ENCODE measurements around the gene F8. TPM values are rescaled to one million over a fixed set of nuclear protein-coding genes. Genes with fewer than 3 reads are reported as not detected.

The F8 gene
- total and polyA plus RNA-seq, 10 of the 15 experiments (the other 5 are each of a cell fraction or from before 2014, with no cell fraction given), result 3.0 to 8.1 (median 5.1) TPM

DNA sequence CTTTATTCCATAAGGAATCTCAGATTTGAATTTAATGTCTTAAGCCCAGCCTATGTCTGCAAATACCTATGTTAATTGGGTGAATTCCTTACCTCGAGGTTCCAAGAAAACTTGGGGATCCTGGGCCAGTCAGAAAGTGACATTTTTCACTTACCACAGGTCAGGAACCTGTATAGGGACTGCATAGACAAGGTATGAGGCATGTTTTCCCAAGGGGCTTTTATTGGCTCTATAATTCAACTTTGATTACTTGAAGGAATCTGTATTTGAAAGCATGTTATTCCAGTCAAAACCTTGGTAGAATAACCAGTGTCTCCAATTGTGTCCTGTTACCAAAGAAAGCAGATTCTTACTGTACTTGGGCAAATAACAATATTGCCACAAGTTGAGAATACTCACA, 208.7 kb downstream of the F8 start:
- no peak overlapping the region for H3K4me3 ChIP-seq
- H3K4me2 ChIP-seq (ENCODE audit: control insufficient read depth, insufficient read depth), result no peak overlapping the region
- BruUV-seq (replicated peaks), result no TSS peak
- WGBS (ENCODE audit: insufficient coverage, insufficient replicate concordance, low lambda C conversion rate, missing lambda C conversion rate), result 0% methylated on average over 1 of the region's 1 CpG
- ATAC-seq (no peak), FAIRE-seq (no peak), DNase-seq (ENCODE audit: low read depth, low spot score) (no peak)
- H3K36me3 ChIP-seq (ENCODE audit: control insufficient read depth in 2 of 2, insufficient read depth in 2 of 2, low read length in 1 of 2), result no peaks in the 10 kb centered on the region
- H4K20me1 ChIP-seq (ENCODE audit: control insufficient read depth, insufficient read depth), result no peaks in the 10 kb centered on the region
- no peak overlapping the region for H3K9ac ChIP-seq (ENCODE audit: control insufficient read depth, insufficient read depth, low read length)
- POLR2A ChIA-PET, result no interaction called here
- H3K79me2 ChIP-seq (ENCODE audit: control insufficient read depth, insufficient read depth, low read length), result no peaks in the 10 kb centered on the region
- SMC1A ChIA-PET (ENCODE audit: uncharacterized antibody, unreplicated experiment), result interaction anchor here (2.5 to 2.6 kb wide), 2 partner anchors 8 to 14 kb away, joined by 9 to 12 read pairs; no protein-coding TSS in a partner anchor
- no peaks in the 10 kb centered on the region for H3K27me3 ChIP-seq (replicated peaks in 1 of 2; ENCODE audit: control insufficient read depth in 2 of 2, insufficient read depth in 2 of 2, low read length in 1 of 2)
- RAD21 ChIA-PET (ENCODE audit: unreplicated experiment), result no interaction called here
- CTCF ChIA-PET, result no interaction called here
- intact Hi-C loops (cut with micrococcal nuclease; ENCODE audit: unreplicated experiment), result no loop called here
- no peaks in the 10 kb centered on the region for H3K4me1 ChIP-seq (ENCODE audit: control insufficient read depth, insufficient read depth, low read length)
- no peak overlapping the region for H2AFZ ChIP-seq (ENCODE audit: control insufficient read depth, low read depth, low read length)
- no peaks in the 10 kb centered on the region for H3K9me3 ChIP-seq (replicated peaks; ENCODE audit: control insufficient read depth, insufficient read depth, low read length)
- no peak overlapping the region for H3K27ac ChIP-seq (ENCODE audit: control insufficient read depth, insufficient read depth)
- in situ Hi-C loops (cut with MboI), result no loop called here
- TF ChIP-seq RUNX3 (IDR thresholded peaks at IDR 0.05; ENCODE audit: low read length) (no peak), YY1 (IDR thresholded peaks at IDR 0.05; ENCODE audit: low read depth, low read length) (no peak), SUPT20H (IDR thresholded peaks at IDR 0.05; ENCODE audit: borderline replicate concordance, control insufficient read depth, low read depth, low read length) (no peak), PML (IDR thresholded peaks at IDR 0.05; ENCODE audit: low read length) (no peak), PAX8 (IDR thresholded peaks at IDR 0.05) (no peak), ZBED1 (IDR thresholded peaks at IDR 0.05; ENCODE audit: borderline replicate concordance) (no peak), RCOR1 (conservative IDR thresholded peaks at IDR 0.05; ENCODE audit: low read depth, low read length) (no peak), HSF1 (IDR thresholded peaks at IDR 0.05; ENCODE audit: low read depth, low read length) (no peak), SRF (IDR thresholded peaks at IDR 0.05; ENCODE audit: low read depth in 2 of 2, low read length in 2 of 2) (no peak), POLR2AphosphoS2 (IDR thresholded peaks at IDR 0.05; ENCODE audit: low read depth, low read length) (no peak), SP1 (IDR thresholded peaks at IDR 0.05; ENCODE audit: low read depth, low read length) (no peak), IKZF1 (conservative IDR thresholded peaks at IDR 0.05) (no peak), E2F4 (IDR thresholded peaks at IDR 0.05; ENCODE audit: low read depth, low read length) (no peak)
- TF ChIP-seq, protein P1, sequence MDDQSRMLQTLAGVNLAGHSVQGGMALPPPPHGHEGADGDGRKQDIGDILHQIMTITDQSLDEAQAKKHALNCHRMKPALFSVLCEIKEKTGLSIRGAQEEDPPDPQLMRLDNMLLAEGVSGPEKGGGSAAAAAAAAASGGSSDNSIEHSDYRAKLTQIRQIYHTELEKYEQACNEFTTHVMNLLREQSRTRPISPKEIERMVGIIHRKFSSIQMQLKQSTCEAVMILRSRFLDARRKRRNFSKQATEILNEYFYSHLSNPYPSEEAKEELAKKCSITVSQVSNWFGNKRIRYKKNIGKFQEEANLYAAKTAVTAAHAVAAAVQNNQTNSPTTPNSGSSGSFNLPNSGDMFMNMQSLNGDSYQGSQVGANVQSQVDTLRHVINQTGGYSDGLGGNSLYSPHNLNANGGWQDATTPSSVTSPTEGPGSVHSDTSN (IDR thresholded peaks at IDR 0.05; ENCODE audit: insufficient replicate concordance, low read depth, low read length), result no peak
- TF ChIP-seq, protein P2, sequence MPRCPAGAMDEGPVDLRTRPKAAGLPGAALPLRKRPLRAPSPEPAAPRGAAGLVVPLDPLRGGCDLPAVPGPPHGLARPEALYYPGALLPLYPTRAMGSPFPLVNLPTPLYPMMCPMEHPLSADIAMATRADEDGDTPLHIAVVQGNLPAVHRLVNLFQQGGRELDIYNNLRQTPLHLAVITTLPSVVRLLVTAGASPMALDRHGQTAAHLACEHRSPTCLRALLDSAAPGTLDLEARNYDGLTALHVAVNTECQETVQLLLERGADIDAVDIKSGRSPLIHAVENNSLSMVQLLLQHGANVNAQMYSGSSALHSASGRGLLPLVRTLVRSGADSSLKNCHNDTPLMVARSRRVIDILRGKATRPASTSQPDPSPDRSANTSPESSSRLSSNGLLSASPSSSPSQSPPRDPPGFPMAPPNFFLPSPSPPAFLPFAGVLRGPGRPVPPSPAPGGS (IDR thresholded peaks at IDR 0.05; ENCODE audit: borderline replicate concordance, insufficient read depth, low read depth, low read length, poor library complexity, severe bottlenecking), result no peak
- TF ChIP-seq, protein P3, sequence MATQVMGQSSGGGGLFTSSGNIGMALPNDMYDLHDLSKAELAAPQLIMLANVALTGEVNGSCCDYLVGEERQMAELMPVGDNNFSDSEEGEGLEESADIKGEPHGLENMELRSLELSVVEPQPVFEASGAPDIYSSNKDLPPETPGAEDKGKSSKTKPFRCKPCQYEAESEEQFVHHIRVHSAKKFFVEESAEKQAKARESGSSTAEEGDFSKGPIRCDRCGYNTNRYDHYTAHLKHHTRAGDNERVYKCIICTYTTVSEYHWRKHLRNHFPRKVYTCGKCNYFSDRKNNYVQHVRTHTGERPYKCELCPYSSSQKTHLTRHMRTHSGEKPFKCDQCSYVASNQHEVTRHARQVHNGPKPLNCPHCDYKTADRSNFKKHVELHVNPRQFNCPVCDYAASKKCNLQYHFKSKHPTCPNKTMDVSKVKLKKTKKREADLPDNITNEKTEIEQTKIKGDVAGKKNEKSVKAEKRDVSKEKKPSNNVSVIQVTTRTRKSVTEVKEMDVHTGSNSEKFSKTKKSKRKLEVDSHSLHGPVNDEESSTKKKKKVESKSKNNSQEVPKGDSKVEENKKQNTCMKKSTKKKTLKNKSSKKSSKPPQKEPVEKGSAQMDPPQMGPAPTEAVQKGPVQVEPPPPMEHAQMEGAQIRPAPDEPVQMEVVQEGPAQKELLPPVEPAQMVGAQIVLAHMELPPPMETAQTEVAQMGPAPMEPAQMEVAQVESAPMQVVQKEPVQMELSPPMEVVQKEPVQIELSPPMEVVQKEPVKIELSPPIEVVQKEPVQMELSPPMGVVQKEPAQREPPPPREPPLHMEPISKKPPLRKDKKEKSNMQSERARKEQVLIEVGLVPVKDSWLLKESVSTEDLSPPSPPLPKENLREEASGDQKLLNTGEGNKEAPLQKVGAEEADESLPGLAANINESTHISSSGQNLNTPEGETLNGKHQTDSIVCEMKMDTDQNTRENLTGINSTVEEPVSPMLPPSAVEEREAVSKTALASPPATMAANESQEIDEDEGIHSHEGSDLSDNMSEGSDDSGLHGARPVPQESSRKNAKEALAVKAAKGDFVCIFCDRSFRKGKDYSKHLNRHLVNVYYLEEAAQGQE (IDR thresholded peaks at IDR 0.05; ENCODE audit: low read depth, low read length), result no peak
